Measurements from ENCODE around the gene ARHGAP18.

The ARHGAP18 gene

DNA sequence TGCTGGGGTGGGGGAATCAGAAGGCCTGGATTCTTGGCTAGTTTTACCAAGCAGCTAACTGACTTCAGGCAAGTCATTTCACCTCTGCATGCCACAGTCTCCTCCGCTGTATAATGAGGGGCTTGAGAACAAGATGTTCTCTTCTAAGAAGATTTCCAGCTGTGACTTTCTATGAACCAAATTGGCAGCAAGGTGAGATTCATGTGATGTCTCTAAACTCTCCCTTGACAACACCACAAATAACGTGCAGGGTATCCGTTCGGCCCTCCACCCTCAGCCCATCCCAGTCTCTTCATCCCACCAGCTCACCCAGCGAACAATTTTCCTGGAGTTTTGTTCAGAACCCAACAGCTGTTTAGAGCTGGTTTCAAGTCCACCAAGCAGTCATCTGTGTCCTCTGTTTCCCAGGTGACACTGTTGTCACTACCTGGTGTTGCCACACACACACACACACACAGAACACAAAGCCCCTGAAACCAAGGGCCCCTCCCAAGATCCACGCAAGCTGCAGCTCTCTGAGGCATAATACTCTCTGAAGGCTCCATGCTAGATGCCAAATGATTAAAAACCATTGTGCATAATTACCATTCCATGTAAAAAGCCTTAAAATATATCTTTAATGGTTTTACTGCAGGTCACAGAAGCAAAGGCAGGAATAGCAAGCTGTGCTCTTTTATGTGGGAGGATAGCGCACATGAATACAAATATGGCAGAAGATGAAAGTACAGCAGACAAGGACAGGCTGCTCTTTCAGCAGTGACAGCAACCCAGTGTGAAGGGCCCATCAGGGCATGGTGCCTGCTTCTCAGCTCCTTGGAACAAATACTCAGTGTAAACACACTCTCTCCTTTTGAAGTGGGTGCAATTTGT lies 48.2 kb downstream of the ARHGAP18 start:
- H3K36me3 Mint-ChIP-seq (ENCODE audit: low read depth): peaks cover 1% of the 10 kb centered on the region
- peaks cover 21% of the 10 kb centered on the region for H3K4me1 Mint-ChIP-seq (ENCODE audit: low read depth)
- no peak overlapping the region for H3K27ac Mint-ChIP-seq
- H3K9me3 Mint-ChIP-seq: no peaks in the 10 kb centered on the region
- DNase-seq (ENCODE audit: low spot score): no peak
- no peaks in the 10 kb centered on the region for H3K27me3 Mint-ChIP-seq (ENCODE audit: low read depth)
- H3K4me3 Mint-ChIP-seq: no peak overlapping the region

DNA sequence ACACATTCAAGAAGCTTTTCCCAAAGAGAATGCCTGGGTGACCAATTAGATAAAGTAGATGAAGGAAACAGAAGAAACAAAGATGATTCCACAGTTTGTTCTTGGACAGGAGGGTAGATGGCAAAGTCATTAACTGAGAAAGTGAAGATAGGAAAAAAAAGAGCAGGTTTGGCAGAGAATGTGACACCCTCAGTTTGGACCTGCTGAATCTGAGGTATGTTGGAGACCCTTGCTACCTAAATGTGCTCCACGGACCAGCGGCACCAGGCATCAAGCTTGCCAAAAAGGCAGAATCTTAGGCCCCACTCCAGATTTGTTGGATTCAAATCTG lies 49.7 kb downstream of the ARHGAP18 start:
- no peak for DNase-seq (ENCODE audit: low spot score)
- Mint-ChIP-seq H3K4me3 (no peak overlapping the region), H3K9me3 (no peaks in the 10 kb centered on the region), H3K27ac (no peak overlapping the region), H3K36me3 (ENCODE audit: low read depth) (peaks cover 1% of the 10 kb centered on the region), H3K4me1 (ENCODE audit: low read depth) (peaks cover 15% of the 10 kb centered on the region), H3K27me3 (ENCODE audit: low read depth) (no peaks in the 10 kb centered on the region)

DNA sequence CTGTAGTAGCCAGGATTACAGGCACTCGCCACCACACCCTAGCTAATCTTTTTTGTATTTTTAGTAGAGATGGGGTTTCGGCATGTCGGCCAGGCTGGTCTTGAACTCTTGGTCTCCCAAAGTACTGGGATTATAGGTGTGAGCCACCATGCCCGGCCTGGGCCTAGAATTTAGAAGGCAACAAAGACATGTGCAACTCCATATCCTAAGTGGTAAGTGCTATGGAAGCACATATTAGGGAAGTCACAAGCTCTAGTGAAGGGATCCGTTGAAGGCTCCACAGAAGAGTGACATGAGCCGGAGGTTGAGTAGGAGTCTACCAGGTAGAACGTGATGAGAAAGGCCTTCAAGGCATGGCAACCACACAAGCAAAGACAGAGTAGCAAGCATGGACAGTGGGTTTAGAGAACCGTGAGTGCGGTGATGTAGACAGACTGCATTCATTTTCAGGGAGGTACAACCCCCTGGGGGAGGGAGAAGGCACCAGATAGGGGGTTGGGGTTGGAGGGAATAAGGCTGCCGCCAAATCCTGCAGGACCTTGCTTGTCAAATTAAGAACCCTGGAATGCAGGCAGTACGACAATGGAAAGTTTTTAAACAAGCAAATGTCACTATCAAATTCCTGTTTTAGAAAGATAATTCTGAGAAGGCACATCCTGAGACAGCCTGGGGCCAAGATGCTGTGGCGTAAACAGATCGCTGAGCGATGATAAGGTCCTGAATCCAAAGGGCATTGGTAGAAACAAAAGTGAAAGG lies 50.2 kb downstream of the ARHGAP18 start:
- Mint-ChIP-seq H3K9me3 (no peaks in the 10 kb centered on the region), H3K4me1 (ENCODE audit: low read depth) (peaks cover 15% of the 10 kb centered on the region), H3K27ac (no peak overlapping the region), H3K27me3 (ENCODE audit: low read depth) (no peaks in the 10 kb centered on the region), H3K36me3 (ENCODE audit: low read depth) (peaks cover 1% of the 10 kb centered on the region), H3K4me3 (no peak overlapping the region)
- no peak for DNase-seq (ENCODE audit: low spot score)

DNA sequence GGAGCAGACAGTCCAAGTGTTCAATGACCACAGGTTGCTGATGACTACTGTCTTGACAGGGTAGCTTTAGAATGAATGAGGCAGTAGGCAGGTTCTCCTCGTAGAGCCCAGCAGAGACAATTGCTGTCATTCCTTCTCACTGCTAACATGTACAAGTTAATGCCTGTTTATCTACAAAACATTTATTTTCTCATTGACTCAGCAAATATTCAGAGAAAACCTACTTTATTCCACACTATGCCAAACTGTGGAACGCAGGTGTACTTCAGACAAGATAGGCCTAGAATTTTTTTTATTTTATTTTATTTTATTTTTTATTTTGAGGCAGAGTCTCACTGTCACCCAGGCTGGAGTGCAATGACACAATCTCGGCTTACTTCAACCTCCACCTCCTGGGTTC lies 50.8 kb downstream of the ARHGAP18 start:
- peaks cover 1% of the 10 kb centered on the region for H3K36me3 Mint-ChIP-seq (ENCODE audit: low read depth)

DNA sequence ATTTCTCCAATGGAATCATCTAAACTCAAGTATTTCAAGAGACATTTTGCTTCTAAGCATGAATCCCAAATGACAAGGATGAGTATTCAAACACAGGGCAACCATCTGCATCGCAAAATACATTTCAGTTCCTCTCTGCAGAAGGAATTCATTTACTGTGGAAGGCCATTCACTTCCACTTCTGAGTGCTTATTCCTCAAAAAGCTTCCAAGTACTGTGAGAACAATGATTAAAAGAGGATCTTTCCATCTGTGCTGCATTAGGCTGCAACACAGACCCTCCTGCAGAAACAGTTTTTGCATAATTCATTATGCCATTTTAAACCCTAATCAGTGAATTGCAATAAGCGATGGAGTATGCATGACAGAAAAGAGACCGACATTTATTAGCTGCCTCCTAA lies 52.5 kb downstream of the ARHGAP18 start:
- Mint-ChIP-seq H3K27me3 (ENCODE audit: low read depth) (no peaks in the 10 kb centered on the region), H3K27ac (no peak overlapping the region), H3K4me1 (ENCODE audit: low read depth) (peaks cover 10% of the 10 kb centered on the region), H3K9me3 (no peaks in the 10 kb centered on the region), H3K4me3 (no peak overlapping the region), H3K36me3 (ENCODE audit: low read depth) (peaks cover 1% of the 10 kb centered on the region)
- DNase-seq (ENCODE audit: low spot score): no peak

More for the DNA sequence above, 50.8 kb downstream of the ARHGAP18 start:
- H3K4me1 Mint-ChIP-seq (ENCODE audit: low read depth): peaks cover 15% of the 10 kb centered on the region
- H3K27me3 Mint-ChIP-seq (ENCODE audit: low read depth): no peaks in the 10 kb centered on the region
- H3K9me3 Mint-ChIP-seq: no peaks in the 10 kb centered on the region
- H3K4me3 Mint-ChIP-seq: no peak overlapping the region
- no peak for DNase-seq (ENCODE audit: low spot score)
- no peak overlapping the region for H3K27ac Mint-ChIP-seq

DNA sequence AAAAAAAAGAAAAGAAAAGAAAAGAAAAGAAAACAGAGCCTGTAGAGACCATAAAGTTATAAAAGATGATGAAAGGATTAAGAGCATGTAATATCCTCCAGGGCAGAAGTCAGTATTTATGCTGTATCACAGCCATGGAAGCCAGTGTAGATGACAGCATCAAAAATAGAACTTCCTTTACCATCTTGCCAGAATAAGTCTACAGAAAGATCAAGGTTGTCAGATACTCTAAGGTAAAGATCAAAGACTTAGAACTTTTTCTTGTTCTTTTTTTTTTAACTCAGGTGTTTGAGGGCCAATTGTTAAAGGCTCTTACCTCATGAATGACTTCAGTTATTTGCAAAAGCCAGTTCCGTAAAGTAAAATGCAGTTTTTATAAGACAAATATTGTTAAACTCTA lies 54.6 kb downstream of the ARHGAP18 start:
- Mint-ChIP-seq H3K4me3 (no peak overlapping the region), H3K27me3 (ENCODE audit: low read depth) (no peaks in the 10 kb centered on the region), H3K36me3 (ENCODE audit: low read depth) (peaks cover 1% of the 10 kb centered on the region), H3K4me1 (ENCODE audit: low read depth) (peaks cover 12% of the 10 kb centered on the region), H3K9me3 (no peaks in the 10 kb centered on the region), H3K27ac (no peak overlapping the region)
- no peak for DNase-seq (ENCODE audit: low spot score)

DNA sequence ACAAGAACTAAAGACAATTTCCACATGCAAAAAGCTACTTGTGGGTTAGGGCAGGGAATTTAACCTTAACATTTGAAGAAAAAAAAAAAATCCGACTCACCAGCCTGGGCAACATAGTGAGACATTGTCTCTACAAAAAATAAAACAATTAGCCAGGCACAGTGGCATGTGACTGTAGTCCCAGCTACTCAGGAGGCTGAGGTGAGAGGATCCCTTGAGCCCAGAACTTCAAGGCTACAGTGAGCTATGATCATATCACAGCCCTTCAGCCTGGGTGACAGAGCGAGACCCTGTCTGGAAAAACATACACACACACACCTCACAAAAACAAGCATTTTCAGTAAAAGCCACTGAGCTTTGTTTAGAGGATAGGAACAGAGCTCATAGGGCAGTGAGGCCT lies 56.2 kb downstream of the ARHGAP18 start:
- no peak for DNase-seq (ENCODE audit: low spot score)
- Mint-ChIP-seq H3K36me3 (ENCODE audit: low read depth) (peaks cover 1% of the 10 kb centered on the region), H3K4me1 (ENCODE audit: low read depth) (peaks cover 11% of the 10 kb centered on the region), H3K4me3 (no peak overlapping the region), H3K9me3 (no peaks in the 10 kb centered on the region), H3K27ac (no peak overlapping the region), H3K27me3 (ENCODE audit: low read depth) (no peaks in the 10 kb centered on the region)

DNA sequence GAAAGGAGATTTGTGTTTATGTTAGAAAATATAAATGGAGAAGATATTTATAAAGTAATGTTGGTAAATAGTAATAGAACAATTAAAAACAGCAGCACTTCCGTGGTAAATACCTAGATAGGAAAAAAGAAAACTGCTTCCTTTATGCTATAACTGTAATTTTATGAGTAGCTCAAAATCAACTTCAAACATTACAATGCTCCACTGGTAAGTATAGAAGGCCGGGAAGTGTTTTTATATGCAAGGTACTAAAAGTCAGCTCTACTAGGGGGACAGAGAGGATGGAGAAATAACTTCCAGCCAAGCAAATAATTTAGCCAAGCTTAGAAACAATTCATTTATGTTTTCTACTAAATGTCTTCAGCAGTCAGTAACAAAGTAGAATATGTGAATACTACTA lies 56.7 kb downstream of the ARHGAP18 start:
- Mint-ChIP-seq H3K27ac (no peak overlapping the region), H3K4me3 (no peak overlapping the region), H3K4me1 (ENCODE audit: low read depth) (peaks cover 12% of the 10 kb centered on the region), H3K36me3 (ENCODE audit: low read depth) (peaks cover 1% of the 10 kb centered on the region), H3K27me3 (ENCODE audit: low read depth) (no peaks in the 10 kb centered on the region), H3K9me3 (no peaks in the 10 kb centered on the region)
- no peak for DNase-seq (ENCODE audit: low spot score)

DNA sequence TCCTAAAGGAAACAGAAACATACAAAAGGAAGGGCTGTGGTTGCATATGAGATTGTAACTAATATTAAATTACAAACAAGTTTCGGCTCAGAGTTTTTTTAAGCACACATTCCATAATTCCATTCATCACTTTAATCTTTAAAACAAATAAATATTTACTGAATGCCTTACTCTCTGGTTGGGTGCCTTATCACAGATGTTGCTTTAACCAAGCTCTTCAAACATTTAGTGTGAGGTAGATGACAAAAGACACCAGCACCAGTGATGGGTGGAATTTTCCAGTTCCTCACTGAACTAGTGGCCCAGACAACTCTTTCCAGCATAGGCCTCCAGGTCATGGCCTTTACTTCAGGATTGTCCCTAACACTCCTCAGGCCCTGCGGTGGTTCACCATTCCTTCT lies 58.7 kb downstream of the ARHGAP18 start:
- H3K27me3 Mint-ChIP-seq (ENCODE audit: low read depth): no peaks in the 10 kb centered on the region
- no peaks in the 10 kb centered on the region for H3K9me3 Mint-ChIP-seq
- H3K36me3 Mint-ChIP-seq (ENCODE audit: low read depth): peaks cover 1% of the 10 kb centered on the region
- H3K4me1 Mint-ChIP-seq (ENCODE audit: low read depth): peaks cover 12% of the 10 kb centered on the region
- DNase-seq (ENCODE audit: low spot score): no peak
- no peak overlapping the region for H3K27ac Mint-ChIP-seq
- H3K4me3 Mint-ChIP-seq: no peak overlapping the region

DNA sequence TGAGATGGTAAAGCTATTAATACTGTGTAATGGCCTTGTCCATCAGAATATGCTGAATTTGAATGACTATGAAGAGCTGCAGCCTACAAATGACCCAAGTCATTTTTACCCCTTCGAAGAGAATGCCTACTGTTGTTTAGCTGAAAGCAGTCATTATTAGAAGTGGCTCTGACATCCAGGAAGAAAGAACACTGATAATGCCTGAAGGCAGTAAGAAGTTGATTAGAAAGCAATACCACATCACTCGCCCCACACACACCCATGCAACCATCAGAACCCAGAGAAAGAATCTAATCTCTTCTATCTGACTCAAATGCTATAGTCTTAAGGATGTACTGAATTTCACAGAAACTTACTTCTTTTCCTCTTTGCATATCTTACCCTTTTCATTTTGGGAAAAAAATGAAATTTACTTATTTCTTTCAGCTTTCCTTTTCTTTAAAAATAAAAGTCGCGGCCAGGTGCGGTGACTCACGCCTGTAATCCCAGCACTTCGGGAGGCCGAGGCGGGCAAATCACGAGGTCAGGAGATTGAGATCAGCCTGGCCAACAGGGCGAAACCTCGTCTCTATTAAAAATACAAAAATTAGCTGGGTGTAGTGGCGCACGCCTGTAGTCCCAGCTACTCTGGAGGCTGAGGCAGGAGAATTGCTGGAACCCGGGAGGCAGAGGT lies 61.0 kb downstream of the ARHGAP18 start:
- DNase-seq (ENCODE audit: low spot score): no peak
- Mint-ChIP-seq H3K27me3 (ENCODE audit: low read depth) (peaks cover 2% of the 10 kb centered on the region), H3K9me3 (no peaks in the 10 kb centered on the region), H3K36me3 (ENCODE audit: low read depth) (peaks cover 1% of the 10 kb centered on the region), H3K27ac (peak overlapping the region; percentile 56), H3K4me3 (no peak overlapping the region), H3K4me1 (ENCODE audit: low read depth) (peaks cover 12% of the 10 kb centered on the region)

DNA sequence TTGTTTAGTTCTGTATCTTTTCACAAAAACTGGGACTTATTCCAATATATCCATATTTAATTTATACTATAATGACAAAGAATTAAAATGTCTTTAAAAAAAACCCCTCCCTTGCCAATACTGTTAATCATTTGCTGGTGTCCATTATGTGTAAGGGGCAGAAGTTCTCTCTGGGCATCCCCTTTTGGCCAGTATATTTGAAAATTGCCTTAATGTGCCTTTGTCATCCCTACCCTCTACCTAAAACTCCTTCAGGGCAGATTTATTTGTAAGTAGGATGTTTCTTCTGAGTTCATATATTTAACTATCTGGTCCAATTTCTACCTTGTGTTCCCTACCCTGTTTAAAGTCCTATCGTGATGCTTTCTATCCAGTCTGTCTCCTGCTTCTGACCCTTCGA lies 62.9 kb downstream of the ARHGAP18 start:
- Mint-ChIP-seq H3K36me3 (ENCODE audit: low read depth) (peaks cover 1% of the 10 kb centered on the region), H3K4me3 (no peak overlapping the region), H3K27ac (no peak overlapping the region), H3K9me3 (no peaks in the 10 kb centered on the region), H3K27me3 (ENCODE audit: low read depth) (peaks cover 4% of the 10 kb centered on the region), H3K4me1 (ENCODE audit: low read depth) (peaks cover 11% of the 10 kb centered on the region)
- no peak for DNase-seq (ENCODE audit: low spot score)

DNA sequence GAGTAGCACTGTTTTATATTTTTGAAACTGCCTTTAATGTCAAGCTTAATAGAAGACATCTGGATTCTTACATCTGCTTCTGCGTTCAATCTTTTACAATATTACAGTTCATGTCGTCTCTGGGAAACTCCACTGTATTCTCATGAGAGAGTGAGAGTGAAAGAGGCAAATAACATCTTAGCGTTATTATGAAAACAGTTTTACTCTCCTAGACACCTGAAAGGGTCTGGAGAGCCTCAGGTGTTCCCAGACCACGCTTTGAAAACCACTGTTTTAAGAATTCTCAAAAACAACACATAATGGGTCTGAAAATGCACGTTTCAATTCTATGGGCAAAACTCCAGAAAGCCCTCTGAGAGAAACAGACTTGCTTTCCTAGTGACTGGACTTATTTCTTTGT lies 63.3 kb downstream of the ARHGAP18 start:
- Mint-ChIP-seq H3K9me3 (no peaks in the 10 kb centered on the region), H3K4me3 (no peak overlapping the region), H3K27me3 (ENCODE audit: low read depth) (peaks cover 4% of the 10 kb centered on the region), H3K36me3 (ENCODE audit: low read depth) (peaks cover 2% of the 10 kb centered on the region), H3K27ac (no peak overlapping the region), H3K4me1 (ENCODE audit: low read depth) (peaks cover 10% of the 10 kb centered on the region)
- no peak for DNase-seq (ENCODE audit: low spot score)

DNA sequence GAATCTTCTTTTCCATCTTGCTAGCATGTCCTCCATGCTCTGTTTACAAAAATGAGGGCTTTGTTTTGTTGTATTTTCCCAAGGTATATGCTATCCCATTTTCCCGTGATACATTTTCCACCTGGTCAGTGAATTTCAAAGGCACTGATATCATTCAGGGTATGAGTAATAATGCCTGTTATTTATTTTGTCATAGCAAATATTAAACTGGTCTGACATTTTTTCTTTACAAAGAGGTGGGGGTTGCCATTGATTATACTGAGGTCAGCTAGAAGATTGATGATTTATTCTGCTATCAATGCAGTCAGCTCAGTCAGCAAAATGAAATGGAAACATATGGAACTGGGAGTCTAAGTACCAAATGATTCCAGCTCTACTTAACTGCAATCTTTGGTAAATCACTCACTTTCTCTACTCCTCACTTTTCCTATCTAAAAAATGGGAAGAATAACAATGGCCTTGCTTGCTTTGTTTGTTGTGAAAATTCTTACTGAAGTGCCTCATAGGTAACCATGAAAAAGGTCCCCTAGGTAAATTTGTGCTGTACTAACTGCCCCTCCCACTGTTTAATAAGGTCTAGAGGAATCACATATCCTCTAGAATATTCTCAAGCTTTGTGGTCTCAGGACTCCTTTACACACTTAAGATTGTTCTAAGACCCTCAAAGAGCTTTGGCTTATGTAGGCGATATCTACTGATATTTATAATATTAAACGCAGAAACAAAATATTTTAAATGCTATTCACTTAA lies 64.0 kb downstream of the ARHGAP18 start:
- H3K4me1 Mint-ChIP-seq (ENCODE audit: low read depth): peaks cover 6% of the 10 kb centered on the region

More for the DNA sequence above, 64.0 kb downstream of the ARHGAP18 start:
- Mint-ChIP-seq H3K27ac (no peak overlapping the region), H3K9me3 (no peaks in the 10 kb centered on the region), H3K27me3 (ENCODE audit: low read depth) (peaks cover 4% of the 10 kb centered on the region), H3K36me3 (ENCODE audit: low read depth) (peaks cover 2% of the 10 kb centered on the region), H3K4me3 (no peak overlapping the region)
- no peak for DNase-seq (ENCODE audit: low spot score)
